ENCODE data around the gene ATG13. TPM values are rescaled to one million over a fixed set of nuclear protein-coding genes. Genes with fewer than 3 reads are reported as not detected.

The ATG13 gene
- polyA plus RNA-seq, 1 donor from 2014 or later = 21.1 TPM

- Histone ChIP-seq H3K4me2 (ENCODE audit: low read length) (no peak overlapping the region), H3K36me3 (ENCODE audit: insufficient read depth, low read length) (no peaks in the 10 kb centered on the region), H2AFZ (ENCODE audit: low read depth, low read length) (no peak overlapping the region), H3K9me2 (ENCODE audit: insufficient read depth, low read length) (no peaks in the 10 kb centered on the region), H3K4me3 (ENCODE audit: low read length) (no peak overlapping the region), H3K27me3 (ENCODE audit: insufficient read depth, low read depth, low read length) (no peaks in the 10 kb centered on the region), H3F3A (ENCODE audit: insufficient read depth, low read length, poor library complexity, severe bottlenecking) (no peaks in the 10 kb centered on the region), H3K79me2 (replicated peaks; ENCODE audit: insufficient read depth, low read length) (no peaks in the 10 kb centered on the region), H3K27ac (ENCODE audit: low read length) (no peak overlapping the region), H3K9me3 (ENCODE audit: low read length) (no peaks in the 10 kb centered on the region), H4K20me1 (ENCODE audit: insufficient read depth) (no peaks in the 10 kb centered on the region), H3K9ac (ENCODE audit: low read length) (no peak overlapping the region)
- TF ChIP-seq RAD21 (conservative IDR thresholded peaks at IDR 0.05) (no peak), POLR2AphosphoS5 (IDR thresholded peaks at IDR 0.05) (no peak)
Observed at GRCh38 chr11:46684367-46684766, 67.0 kb downstream of the ATG13 start.

GRCh38 chr11:46686886-46687795, 69.8 kb downstream of the ATG13 start:
- no peaks in the 10 kb centered on the region for H3F3A ChIP-seq (ENCODE audit: insufficient read depth, low read length, poor library complexity, severe bottlenecking)
- no peaks in the 10 kb centered on the region for H3K9me2 ChIP-seq (ENCODE audit: insufficient read depth, low read length)
- H3K9me3 ChIP-seq (ENCODE audit: low read length) = no peaks in the 10 kb centered on the region
- H4K20me1 ChIP-seq (ENCODE audit: insufficient read depth) = no peaks in the 10 kb centered on the region
- H3K4me3 ChIP-seq (ENCODE audit: low read length) = no peak overlapping the region
- no peaks in the 10 kb centered on the region for H3K27me3 ChIP-seq (ENCODE audit: insufficient read depth, low read depth, low read length)
- H3K9ac ChIP-seq (ENCODE audit: low read length) = no peak overlapping the region
- H3K4me2 ChIP-seq (ENCODE audit: low read length) = no peak overlapping the region
- no peak overlapping the region for H3K27ac ChIP-seq (ENCODE audit: low read length)
- H2AFZ ChIP-seq (ENCODE audit: low read depth, low read length) = no peak overlapping the region
- TF ChIP-seq POLR2AphosphoS5 (IDR thresholded peaks at IDR 0.05) = no peak
- no peak for TF ChIP-seq TAF1 (IDR thresholded peaks at IDR 0.05; ENCODE audit: low read depth)
- no peak for TF ChIP-seq EP300 (conservative IDR thresholded peaks at IDR 0.05; ENCODE audit: poor library complexity, severe bottlenecking)
- TF ChIP-seq REST (IDR thresholded peaks at IDR 0.05; ENCODE audit: borderline replicate concordance) = no peak
- TF ChIP-seq CTCF (IDR thresholded peaks at IDR 0.05; ENCODE audit: poor library complexity, severe bottlenecking) = no peak
- TF ChIP-seq EZH2 (IDR thresholded peaks at IDR 0.05; ENCODE audit: borderline replicate concordance, insufficient read depth, low read length, poor library complexity, severe bottlenecking) = no peak
- TF ChIP-seq RAD21 (conservative IDR thresholded peaks at IDR 0.05) = no peak
- no peak for TF ChIP-seq MXI1 (conservative IDR thresholded peaks at IDR 0.05; ENCODE audit: poor library complexity, severe bottlenecking)
- TF ChIP-seq SMC3 (conservative IDR thresholded peaks at IDR 0.05; ENCODE audit: poor library complexity) = no peak
- no peaks in the 10 kb centered on the region for H3K79me2 ChIP-seq (replicated peaks; ENCODE audit: insufficient read depth, low read length)
- no peaks in the 10 kb centered on the region for H3K36me3 ChIP-seq (ENCODE audit: insufficient read depth, low read length)
